Gastrocnemius medialis (tissue), 4 donors: ENCODE results near the gene NPBWR2. TPM values are rescaled to one million over a fixed set of nuclear protein-coding genes. Genes with fewer than 3 reads are reported as not detected.

Experiments
- ATAC-seq, 2 donors: fragments of 150-250 bp; one replicate each; pipeline ENCODE4 v1.9.1; 2016
- DNase-seq, 2 donors: peaks; one replicate each; pipeline ENCODE4 v3.0.0-alpha.2; 2019
- H3K27ac ChIP-seq, 4 donors: fragments of 200-600 bp; sonication (generic); 1 replicate in 1 of 4; 2 replicates in 3 of 4; pipeline ENCODE4 v1.5.1; 2016 to 2018; ENCODE audit warnings: mild to moderate bottlenecking in 2 of 4, moderate library complexity in 1 of 4
- H3K27me3 ChIP-seq, 3 donors: fragments of 200-600 bp; sonication (generic) in 2 of 3; 1 replicate in 1 of 3; 2 replicates in 2 of 3; pipeline versions ENCODE4 v1.5.1 to v1.6.0; 2016 to 2019; ENCODE audit warnings: mild to moderate bottlenecking in 1 of 3, moderate library complexity in 1 of 3
- H3K36me3 ChIP-seq, 2 donors: fragments of 200-600 bp; sonication (generic) in 1 of 2; one replicate each; pipeline ENCODE4 v1.5.1; 2017 to 2018
- H3K4me1 ChIP-seq, 2 donors: fragments of 200-600 bp; sonication (generic) in 1 of 2; one replicate each; pipeline ENCODE4 v1.5.1; 2016 to 2017; ENCODE audit warnings: mild to moderate bottlenecking in 2 of 2
- H3K4me3 ChIP-seq, 4 donors: fragments of 200-600 bp; sonication (generic) in 3 of 4; 1 replicate in 1 of 4; 2 replicates in 3 of 4; pipeline ENCODE4 v1.5.1; 2016 to 2019; ENCODE audit warnings: mild to moderate bottlenecking in 2 of 4
- H3K9me3 ChIP-seq, 3 donors: fragments of 200-600 bp; sonication (generic) in 2 of 3; 1 replicate in 1 of 3; 2 replicates in 2 of 3; pipeline ENCODE4 v1.5.1; 2016 to 2019
- POLR2A ChIP-seq, 2 donors: fragments of 450-650 bp; IDR thresholded peaks; one replicate each; pipeline ENCODE4 v1.6.1; 2017; ENCODE audit warnings: antibody characterized with exemption in 2 of 2, mild to moderate bottlenecking in 2 of 2, moderate library complexity in 2 of 2
- in situ Hi-C, 4 donors: fragments of 200-750 bp; cut with MboI; loops; one replicate each; pipeline versions ENCODE4 v1.15.0 to v1.8.0; 2017; ENCODE audit warnings: low sequenced_read_pairs in 4 of 4
- intact Hi-C: fragments of 100-400 bp; cut with DNase I; formaldehyde crosslinking; loops from one replicate; pipeline ENCODE4 v1.15.1; 2023; ENCODE audit warnings: low total_unique reads
- total RNA-seq, 4 donors: library from RNA; depleted of rRNA; stranded (reverse); fragments of >200 nt; gene quantifications; one replicate each; pipeline versions ENCODE4 v1.1.0 to v1.2.3, GENCODE V29; 2016
- TF ChIP-seq, protein P1 (sequence below), 5 experiments: fragments of 450-650 bp in 3 of 5; fragments of 200-600 bp in 2 of 5; sonication (generic) in 2 of 5; IDR thresholded peaks in 4 of 5; conservative IDR thresholded peaks in 1 of 5; 1 replicate in 4 of 5; 2 replicates in 1 of 5; pipeline ENCODE4 v1.5.1; 2016 to 2019; ENCODE audit warnings: antibody characterized with exemption in 5 of 5, mild to moderate bottlenecking in 3 of 5, moderate library complexity in 3 of 5

NPBWR2 gene
- total RNA-seq, 4 donors from 2014 or later, result not detected

DNA sequence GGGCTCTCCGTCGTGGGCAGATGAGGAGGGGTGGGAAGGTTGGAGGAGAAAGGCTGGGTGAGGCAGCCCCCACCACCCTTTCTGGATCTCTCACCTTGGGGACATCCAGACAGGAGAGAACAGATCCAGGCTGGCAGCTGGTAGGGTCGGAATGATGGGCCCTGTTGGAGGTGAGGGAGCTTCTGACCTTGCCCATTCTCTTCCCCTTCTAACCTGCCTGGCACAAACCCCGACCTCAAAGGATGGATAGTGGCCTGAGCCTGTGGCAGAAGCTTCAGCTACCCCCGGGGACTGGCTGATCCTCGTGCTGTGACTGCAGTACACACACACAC is 6.0 kb upstream of the NPBWR2 start:
- in situ Hi-C loops, result no loop called here
- H3K27me3 ChIP-seq, result no peaks in the 10 kb centered on the region
- no peak for DNase-seq

DNA sequence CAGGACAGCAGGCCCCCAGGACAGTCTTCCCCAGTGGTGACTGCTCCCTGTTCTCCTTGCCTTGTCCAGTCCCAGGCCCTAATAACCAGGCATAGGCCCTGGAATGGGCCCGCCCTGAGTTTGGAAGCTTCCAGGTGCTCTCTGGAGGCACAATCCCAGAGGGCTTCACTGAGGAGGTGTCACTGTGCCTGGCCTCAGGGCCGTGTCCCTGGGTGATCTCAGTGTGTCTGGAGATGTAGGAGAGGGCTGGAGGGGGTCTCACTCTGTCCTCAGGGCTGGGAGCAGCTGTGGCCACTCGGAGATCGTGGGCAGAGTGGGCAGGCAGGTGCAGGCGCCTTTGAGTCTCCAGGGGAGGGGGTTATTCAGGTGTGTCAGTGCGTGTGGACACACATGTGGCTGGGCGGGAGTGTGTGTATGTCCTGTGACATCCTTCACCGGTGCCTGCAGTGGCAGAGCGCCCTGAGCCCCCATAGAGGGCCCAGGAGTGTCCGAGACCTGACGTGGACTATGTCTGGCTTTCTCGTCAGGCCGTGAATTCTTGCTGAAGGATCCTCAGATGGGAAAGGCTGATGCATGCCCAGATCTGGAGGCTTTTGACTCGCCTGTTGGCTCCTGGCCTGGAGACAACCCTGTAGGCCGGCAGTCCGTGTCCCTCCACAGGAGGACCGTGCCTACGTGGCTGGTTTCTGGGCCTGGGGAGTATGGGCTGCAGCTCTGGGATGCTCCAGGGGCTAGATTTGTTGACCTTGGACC is 5.5 kb upstream of the NPBWR2 start:
- Histone ChIP-seq H3K9me3 (no peaks in the 10 kb centered on the region), H3K27ac (no peak overlapping the region), H3K4me1 (no peaks in the 10 kb centered on the region), H3K4me3 (no peak overlapping the region), H3K36me3 (no peaks in the 10 kb centered on the region), H3K27me3 (no peaks in the 10 kb centered on the region)
- ATAC-seq, result no peak
- intact Hi-C loops (no loop called here), in situ Hi-C loops (no loop called here)
- no peak for DNase-seq
- no peak for TF ChIP-seq POLR2A (IDR thresholded peaks at IDR 0.05)
- TF ChIP-seq, protein P1, sequence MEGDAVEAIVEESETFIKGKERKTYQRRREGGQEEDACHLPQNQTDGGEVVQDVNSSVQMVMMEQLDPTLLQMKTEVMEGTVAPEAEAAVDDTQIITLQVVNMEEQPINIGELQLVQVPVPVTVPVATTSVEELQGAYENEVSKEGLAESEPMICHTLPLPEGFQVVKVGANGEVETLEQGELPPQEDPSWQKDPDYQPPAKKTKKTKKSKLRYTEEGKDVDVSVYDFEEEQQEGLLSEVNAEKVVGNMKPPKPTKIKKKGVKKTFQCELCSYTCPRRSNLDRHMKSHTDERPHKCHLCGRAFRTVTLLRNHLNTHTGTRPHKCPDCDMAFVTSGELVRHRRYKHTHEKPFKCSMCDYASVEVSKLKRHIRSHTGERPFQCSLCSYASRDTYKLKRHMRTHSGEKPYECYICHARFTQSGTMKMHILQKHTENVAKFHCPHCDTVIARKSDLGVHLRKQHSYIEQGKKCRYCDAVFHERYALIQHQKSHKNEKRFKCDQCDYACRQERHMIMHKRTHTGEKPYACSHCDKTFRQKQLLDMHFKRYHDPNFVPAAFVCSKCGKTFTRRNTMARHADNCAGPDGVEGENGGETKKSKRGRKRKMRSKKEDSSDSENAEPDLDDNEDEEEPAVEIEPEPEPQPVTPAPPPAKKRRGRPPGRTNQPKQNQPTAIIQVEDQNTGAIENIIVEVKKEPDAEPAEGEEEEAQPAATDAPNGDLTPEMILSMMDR (IDR thresholded peaks at IDR 0.05 in 4 of 5, conservative IDR thresholded peaks at IDR 0.05 in 1 of 5), result no peak

More for the DNA sequence above, 6.0 kb upstream of the NPBWR2 start:
- no peak overlapping the region for H3K27ac ChIP-seq
- H3K4me3 ChIP-seq, result no peak overlapping the region
- TF ChIP-seq, protein P1 (IDR thresholded peaks at IDR 0.05 in 4 of 5, conservative IDR thresholded peaks at IDR 0.05 in 1 of 5), result no peak
- TF ChIP-seq POLR2A (IDR thresholded peaks at IDR 0.05), result no peak
- H3K36me3 ChIP-seq, result no peaks in the 10 kb centered on the region
- H3K9me3 ChIP-seq, result no peaks in the 10 kb centered on the region
- ATAC-seq, result no peak
- intact Hi-C loops, result no loop called here
- H3K4me1 ChIP-seq, result no peaks in the 10 kb centered on the region

DNA sequence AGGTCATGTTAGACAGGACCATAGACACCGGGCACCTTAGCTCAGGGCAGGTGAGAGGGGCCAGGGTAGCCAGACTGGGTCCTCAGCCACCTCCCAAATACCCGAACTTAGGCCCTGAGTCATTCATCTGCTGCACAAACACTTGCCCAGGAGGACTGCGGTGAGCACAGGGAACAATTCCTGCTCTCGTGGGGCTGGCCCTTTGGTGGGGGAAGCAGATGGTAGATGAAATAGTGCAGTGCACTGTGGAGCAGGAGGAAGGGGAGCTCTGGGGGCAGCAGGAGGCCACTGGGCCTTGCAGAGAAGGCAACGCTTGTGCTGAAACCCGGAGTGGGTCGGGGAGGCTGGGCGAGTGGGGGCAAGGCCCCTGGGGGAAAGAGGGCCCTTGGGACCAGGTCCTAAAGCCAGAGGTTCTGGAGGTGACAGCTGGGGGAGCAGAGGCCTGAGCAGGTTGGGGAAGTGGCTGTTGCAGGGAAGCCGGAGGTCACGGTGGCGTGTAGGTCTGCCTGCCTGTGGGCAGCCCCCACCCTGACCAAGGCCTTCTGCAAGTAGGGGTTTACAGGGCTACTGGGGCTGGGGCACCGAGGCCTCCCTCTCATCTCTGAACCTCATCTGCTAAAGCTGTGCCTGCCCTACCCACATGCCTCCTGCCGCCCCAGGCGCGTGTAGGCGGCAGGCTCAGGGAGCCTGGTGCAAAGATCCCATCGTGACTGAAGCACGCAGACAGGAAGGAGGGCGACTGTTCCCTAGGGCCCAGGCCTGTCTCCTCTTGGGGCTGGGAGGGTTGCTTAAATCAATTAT is 4.7 kb upstream of the NPBWR2 start:
- Histone ChIP-seq H3K4me1 (no peaks in the 10 kb centered on the region), H3K4me3 (no peak overlapping the region), H3K36me3 (no peaks in the 10 kb centered on the region), H3K27me3 (no peaks in the 10 kb centered on the region), H3K9me3 (no peaks in the 10 kb centered on the region), H3K27ac (no peak overlapping the region)
- in situ Hi-C loops (no loop called here), intact Hi-C loops (no loop called here)
- TF ChIP-seq POLR2A (IDR thresholded peaks at IDR 0.05), result no peak
- TF ChIP-seq, protein P1 (IDR thresholded peaks at IDR 0.05 in 4 of 5, conservative IDR thresholded peaks at IDR 0.05 in 1 of 5), result no peak
- ATAC-seq (no peak), DNase-seq (no peak)

DNA sequence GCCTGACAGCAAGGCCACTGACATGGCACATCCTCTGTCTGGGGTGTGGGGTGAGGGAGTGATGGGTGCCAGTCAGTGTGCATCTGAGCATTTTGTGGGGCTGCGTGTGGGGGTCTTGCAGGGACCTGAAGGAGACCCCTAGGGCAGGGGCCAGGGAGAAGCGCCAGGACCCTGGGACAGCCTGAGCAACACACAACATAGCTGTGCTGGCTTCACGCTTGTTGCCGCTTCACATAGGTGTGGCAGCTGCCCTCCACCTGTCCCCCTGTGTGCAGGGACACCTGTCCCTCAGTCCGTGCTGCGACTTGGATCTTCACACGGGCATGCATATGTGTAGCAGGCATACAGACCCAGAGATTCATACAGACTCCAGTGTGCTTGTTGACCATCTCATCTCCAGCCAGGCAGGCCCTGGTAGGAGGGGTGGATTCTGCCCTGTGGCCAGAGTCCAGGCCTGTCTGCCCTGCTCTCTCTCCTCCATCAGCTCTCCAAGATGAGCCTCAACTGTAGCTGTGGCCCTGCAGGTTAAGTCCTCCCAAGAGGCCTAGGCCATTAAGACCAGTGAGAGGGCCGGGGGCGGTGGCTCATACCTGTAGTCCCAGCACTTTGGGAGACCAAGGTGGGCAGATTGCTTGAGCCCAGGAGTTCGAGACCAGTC is 3.2 kb upstream of the NPBWR2 start:
- no peaks in the 10 kb centered on the region for H3K27me3 ChIP-seq
- H3K36me3 ChIP-seq, result no peaks in the 10 kb centered on the region
- DNase-seq (peak in 1 of 2 donors; percentile 0), ATAC-seq (no peak)
- in situ Hi-C loops (no loop called here), intact Hi-C loops (no loop called here)
- H3K27ac ChIP-seq, result no peak overlapping the region
- no peaks in the 10 kb centered on the region for H3K9me3 ChIP-seq
- no peak for TF ChIP-seq POLR2A (IDR thresholded peaks at IDR 0.05)
- TF ChIP-seq, protein P1 (IDR thresholded peaks at IDR 0.05 in 4 of 5, conservative IDR thresholded peaks at IDR 0.05 in 1 of 5), result no peak
- H3K4me1 ChIP-seq, result no peaks in the 10 kb centered on the region
- H3K4me3 ChIP-seq, result no peak overlapping the region
